HG03565 (cell line): ENCODE data around the gene ARHGAP26.

Experiments used
- ATAC-seq: cut with Tn5 transposase; IDR thresholded peaks from one replicate; pipeline ENCODE4 v1.9.1; 2021; ENCODE audit warnings: mild to moderate bottlenecking, moderate library complexity; ENCODE audit not compliant: unreplicated experiment

ARHGAP26 gene

GRCh38 chr5:143208781-143209510, 438.8 kb downstream of the ARHGAP26 start:
- no peak for ATAC-seq

DNA sequence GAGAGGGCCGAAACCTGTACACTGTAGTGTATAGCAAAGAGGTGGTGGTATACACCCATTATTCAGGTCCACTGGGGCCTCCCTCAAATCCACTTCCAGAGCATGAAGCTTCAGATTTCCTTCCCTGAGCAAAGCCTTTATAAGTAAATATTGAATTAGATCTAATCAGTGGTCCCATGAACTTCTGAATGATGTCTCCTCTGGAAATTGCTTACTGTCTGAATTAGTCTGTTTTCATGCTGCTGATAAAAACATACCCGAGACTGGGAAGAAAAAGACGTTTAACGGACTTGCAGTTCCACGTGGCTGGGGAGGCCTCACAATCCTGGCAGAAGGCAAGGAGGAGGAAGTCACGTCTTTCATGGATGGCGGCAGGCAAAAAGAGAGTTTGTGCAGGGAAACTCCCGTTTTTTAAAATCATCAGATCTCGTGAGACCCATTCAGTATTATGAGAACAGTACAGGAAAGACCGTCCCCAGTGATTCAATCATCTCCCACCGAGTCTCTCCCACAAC, 439.8 kb downstream of the ARHGAP26 start:
- no peak for ATAC-seq

DNA sequence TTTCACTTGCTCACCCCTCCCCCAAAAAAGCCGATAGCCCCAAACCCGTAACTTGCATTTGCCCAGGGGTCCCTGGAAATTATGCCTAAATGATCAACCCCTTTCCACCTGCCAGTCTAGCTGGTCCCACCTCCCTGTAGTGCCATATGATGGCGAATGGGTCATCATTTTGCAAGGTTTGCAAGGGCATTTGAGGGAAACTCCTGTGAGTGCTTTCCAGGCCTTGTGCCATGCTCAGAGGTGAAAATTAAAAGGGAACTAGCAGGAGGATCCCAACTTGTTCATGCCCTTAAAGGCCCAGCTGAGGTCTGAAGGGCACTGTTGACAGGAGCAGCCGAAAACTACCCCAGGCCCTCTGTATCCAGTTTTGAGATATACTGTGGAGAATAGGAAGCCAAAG, 440.4 kb downstream of the ARHGAP26 start:
- ATAC-seq, result no peak

DNA sequence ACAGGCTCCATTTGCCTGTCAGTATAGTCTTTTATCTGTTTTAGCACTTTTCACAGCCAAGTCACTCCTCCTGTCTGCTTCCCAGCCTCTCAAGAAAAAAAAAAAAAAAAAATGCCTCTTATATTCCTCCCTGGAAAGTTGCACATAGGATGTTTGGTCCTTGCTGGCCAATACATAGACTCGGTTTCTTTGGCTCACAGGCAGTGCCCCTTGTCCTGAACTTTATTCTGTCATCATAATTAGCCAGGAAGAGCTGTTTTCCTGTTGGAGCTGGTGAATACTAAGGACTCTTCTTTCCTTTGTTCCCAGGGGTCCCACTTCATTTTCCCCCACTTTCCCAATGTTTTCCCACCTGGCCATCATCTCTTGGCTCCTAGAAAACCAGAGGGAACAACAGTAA, 442.1 kb downstream of the ARHGAP26 start:
- ATAC-seq, result no peak

DNA sequence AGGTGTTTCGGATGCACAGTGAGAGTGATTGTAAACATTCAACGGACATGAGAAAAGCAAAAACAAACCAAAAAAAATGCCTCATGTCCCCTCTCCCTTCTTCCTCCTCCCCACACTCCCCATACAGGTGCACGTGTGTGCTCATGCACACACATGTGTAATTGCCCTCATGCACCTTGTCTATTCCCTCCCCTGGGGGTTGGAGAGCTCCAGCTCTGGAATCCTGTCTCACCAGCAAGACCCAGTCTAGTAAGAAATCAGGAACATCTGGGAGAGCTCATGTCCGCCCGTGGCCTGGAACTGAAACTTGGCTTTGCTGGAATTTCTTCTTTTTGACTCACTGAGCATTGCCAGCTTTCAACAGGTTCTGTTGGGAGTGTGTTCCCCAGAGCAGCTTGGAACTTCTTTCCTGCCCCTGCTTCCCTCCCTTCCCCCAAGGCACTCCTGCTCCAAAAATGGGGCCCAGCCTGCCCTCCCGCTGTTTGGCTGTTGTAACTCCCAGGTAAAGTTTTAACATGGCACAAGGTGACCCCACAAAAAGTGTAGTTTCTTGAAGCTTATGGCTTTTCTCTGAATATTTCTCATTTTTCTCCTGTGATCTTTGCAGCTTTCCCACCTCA, 443.2 kb downstream of the ARHGAP26 start:
- ATAC-seq, result no peak

DNA sequence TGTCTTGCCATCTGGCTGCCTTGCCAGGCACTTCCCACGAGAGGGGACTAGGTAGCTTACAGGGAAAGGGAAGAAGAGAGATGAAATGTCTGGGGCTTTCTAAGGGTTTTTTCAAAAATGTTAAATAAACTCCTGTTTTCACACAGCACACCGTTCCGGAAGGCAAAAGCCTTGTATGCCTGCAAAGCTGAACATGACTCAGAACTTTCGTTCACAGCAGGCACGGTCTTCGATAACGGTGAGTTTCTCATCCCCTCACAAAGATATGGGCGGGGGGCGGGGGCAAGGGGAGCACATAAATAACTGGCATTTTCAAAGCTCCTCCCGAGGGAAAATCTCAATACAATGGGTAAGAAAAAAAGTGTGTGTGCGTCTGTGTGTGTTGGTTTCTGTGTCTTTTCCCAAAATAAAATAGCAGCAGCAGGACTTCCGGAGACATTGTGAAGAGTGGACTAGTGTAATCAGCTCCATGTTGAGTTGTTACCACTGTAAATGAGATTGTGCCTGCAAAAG, 443.7 kb downstream of the ARHGAP26 start:
- ATAC-seq, result peak; percentile 54

- no peak for ATAC-seq
These were observed 444.3 kb downstream of the ARHGAP26 start for GRCh38 chr5:143214458-143214857.

- no peak for ATAC-seq
These were observed 444.7 kb downstream of the ARHGAP26 start for GRCh38 chr5:143214890-143215289.

DNA sequence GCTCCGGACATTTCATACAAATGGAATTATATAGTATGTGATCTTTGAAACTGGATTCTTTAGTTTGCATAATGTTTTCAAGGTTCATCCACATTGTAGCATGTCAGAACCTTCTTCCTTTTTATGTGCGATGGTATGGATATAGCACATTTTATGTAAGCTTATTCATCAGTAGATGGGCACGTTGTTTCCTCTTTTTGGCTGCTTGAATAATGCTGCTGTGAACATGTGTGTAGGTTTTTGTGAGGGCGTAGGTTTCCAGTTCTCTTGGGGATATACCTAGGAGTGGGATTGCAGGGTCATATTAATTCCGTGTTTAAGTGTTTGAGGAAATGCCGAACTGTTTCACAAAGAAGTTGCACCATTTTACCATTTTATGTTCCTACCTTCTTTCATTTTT, 445.5 kb downstream of the ARHGAP26 start:
- no peak for ATAC-seq

GRCh38 chr5:143216211-143216610, 446.0 kb downstream of the ARHGAP26 start:
- no peak for ATAC-seq

DNA sequence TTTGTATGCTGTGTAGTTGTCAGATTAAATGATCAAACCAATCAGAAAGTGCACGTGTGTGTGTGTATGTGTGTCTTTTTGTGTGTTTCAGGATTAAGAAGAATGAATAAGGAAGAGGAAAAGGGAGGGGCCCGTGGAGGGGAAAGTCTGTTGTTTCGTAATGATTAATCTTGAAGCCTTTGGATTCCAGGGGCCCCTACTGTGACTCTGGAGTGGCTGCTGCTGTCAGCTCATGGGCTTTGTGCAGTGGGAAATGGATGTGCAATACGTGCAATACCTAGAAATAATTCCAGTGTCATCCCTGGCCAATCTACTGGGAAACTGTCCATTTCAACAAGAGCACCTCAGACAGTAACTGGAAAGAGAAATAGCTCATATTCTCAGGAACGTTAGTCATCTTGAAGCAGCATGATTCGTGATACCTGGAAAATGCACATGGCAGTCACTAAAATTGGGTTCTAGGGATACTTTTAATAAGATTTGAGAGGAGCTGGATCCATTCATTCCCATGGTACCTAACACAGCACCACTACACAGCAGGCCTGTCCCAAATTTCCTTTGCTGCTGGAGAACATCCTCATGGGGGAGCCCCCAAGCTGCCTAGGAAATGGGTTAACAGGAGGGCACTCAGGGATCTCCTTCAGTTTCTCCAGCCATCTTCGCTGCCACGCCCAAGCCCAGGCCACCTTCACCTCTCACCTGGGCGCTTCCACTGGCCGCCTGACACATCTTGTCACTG, 447.1 kb downstream of the ARHGAP26 start:
- ATAC-seq, result no peak

- peak; percentile 28 for ATAC-seq
These were observed 447.6 kb downstream of the ARHGAP26 start for GRCh38 chr5:143217804-143218160.

DNA sequence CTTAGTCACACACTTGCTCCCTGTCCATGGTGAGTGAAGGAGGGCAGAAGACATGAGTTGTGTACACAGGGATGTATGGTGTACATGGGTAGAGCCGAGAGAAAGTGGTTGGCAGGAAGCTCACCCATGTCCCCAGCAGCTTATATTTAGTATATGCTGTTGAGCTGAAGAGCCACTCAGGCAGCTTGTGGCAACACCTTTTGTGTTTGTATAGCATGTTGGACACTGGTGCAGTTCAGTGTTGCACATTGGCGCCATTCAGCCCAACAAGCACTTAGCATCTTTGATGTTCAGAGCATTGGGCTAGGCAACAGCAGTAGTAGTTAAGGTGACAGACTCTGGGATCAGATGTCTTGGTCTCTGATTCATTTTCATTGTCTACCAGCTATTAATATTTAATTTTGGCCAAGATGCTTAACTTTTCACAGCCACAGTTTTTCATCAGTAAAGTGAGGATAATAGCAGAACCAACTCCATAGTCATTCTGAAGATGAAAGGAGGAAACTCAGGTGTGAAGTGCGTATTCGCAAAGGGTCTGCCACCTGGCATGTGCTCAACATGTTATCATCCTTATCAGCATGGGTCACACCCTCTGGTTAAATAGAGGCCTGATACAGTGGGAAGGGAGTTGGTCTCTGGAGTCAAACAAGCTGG, 448.5 kb downstream of the ARHGAP26 start:
- no peak for ATAC-seq

DNA sequence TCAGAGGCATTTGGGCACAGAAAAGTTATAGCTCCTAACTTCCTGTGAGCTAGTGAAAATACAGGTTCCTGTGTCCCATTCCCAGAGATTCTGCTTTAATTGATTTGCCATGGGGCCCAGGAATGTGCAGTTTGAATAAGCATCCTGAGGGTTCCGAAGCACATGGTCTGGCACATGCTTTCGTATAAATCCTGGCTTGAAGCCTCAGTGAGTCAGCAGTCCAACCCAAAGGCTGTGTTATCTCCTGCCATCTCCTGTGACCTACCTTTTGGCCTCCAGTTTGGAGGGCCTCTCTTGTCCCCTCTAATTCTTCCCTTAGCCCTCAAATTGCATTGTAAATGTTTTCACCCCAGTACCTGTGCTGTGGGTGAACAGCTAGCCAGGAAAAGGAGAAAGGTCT, 449.5 kb downstream of the ARHGAP26 start:
- no peak for ATAC-seq

- no peak for ATAC-seq
These were observed 450.6 kb downstream of the ARHGAP26 start for GRCh38 chr5:143220748-143221251.

- peak; percentile 47 for ATAC-seq
These were observed 452.4 kb downstream of the ARHGAP26 start for GRCh38 chr5:143222287-143223231.

- no peak for ATAC-seq
These were observed 454.5 kb downstream of the ARHGAP26 start for GRCh38 chr5:143224672-143225071.

DNA sequence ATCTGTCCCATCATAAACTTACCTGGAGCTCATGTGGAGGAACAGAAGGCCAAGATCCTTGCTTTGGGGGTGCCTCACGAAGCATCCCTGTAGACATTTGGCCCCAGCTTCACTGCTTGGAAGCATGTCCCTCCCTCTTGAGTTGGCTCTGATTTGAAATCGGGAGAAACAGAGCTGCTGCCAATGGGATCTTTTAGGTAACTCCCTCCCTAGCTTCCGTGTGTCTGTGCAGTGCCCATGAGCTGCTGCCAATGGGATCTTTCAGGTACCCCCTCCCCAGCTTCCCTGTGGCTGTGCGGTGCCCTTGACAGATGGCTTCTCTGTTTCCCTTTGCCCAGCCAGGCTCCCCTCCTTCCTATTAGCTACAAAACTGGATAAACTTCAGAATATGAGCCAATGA, 455.3 kb downstream of the ARHGAP26 start:
- no peak for ATAC-seq

GRCh38 chr5:143226361-143226760, 456.2 kb downstream of the ARHGAP26 start:
- no peak for ATAC-seq

DNA sequence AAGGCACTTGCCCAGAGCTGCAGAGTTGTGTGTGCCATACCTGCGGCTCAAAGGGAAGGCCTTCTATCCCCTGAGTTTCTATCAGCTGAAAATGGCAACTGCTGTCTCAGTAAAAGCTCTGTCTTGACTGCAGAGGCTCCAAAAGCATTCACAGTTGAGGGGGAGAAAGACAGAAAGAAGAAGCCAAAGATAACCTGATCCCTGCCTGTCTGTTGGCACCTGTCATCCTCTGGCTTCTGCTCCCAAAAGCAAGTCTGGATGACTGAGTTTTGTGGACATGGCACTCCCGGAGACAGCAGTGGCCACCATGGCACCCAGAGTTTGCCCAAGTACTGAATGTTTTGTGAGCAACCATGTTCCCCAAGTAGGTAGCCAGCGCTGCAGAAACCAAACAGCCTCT, 456.7 kb downstream of the ARHGAP26 start:
- no peak for ATAC-seq
